HG02884 (cell line): ENCODE measurements around the gene TAF15.

Source experiments
- ATAC-seq: cut with Tn5 transposase; IDR thresholded peaks from one replicate; pipeline ENCODE4 v1.9.1; 2021; ENCODE audit warnings: mild to moderate bottlenecking, moderate library complexity; ENCODE audit not compliant: unreplicated experiment

TAF15 gene

DNA sequence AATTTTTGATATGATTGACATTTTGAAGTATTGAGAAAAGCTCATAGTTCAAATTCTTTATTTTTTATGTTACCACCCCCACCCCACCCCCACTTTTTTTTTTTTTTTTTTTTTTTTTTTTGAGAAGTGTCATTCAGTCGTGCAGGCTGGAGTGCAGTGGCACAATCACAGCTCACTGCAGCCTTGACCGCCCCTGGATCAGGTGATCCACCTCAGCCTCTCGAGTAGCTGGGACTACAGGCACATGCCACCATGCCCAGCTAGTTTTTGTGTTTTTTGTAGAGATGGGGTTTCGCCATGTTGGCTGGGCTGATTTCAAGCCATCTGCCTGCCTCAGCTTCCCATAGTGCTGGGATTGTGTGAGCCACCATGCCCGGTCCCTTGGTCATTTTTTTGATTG lies 7.4 kb downstream of the TAF15 start:
- ATAC-seq: no peak

DNA sequence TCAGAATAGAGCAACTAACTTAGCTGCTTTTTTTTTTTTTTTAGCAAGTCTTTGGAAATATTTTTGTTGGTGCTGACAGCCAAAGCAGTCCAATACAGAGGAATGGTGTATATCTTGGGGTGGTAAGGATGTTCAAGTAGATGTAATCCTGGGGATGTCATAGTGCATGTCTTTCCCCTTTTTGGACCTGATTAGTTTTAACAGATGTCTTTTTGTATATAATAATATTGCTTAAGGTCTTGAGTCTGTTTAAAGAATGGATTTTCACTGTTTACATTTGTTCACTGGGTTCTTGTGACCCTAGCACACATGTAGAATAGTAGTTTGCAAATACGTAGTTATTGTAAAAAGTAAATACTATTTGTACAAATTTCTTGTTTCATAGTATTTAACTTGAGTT lies 7.9 kb downstream of the TAF15 start:
- no peak for ATAC-seq

DNA sequence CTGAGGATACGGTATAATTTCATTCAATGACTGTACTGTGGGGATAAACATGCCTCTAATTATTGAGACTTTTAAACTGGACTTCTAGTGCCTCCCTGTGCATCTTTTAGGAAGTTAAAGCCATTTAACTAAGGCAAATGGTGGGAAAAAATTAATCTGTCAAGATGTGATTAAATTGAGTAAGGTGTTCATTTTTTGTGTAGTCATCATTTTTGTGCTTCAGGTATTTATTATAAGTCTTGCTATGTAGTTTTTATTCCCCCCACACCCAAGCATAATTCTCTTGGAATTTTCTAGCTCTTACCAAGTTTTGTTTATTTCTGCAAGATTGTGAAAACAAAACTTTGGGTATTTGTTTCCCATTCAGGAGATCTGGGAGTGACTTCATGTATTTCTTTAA lies 10.2 kb downstream of the TAF15 start:
- no peak for ATAC-seq

DNA sequence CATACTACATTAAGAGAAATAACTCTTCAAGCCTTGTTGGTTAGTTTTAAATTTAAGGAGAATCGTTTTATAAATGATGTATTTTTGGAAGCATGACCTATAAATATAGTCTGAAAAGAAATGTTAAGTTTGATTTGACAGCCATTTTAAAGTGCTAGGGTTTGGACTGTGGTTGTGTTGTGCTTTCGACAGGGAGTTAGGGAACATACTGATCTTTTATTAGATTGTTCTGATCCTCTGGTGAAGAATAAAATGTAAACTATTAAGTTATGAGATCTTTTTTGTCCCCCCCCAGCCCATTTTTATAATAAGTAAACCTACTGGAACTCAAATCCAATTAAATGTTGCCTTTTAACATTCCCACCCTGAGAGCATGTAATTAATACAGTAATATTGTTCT lies 12.0 kb downstream of the TAF15 start:
- ATAC-seq: no peak

DNA sequence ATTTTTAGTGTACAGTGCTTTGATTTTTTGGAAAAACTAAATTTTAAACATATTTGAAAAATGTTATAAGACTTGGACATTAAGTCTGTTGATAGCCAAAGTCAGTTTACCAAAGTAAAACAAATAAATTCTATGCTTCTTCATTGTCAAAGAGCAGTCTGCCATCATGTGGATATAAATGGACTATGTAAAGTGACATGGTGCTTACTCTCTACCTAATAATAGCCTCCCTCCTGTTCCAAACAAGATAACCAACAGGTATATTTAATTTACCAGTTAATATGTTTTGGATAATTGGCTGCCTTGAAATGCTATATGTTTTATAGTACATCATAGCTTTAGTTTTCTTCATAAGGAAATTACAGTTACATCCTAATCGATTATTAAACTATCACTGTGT lies 15.9 kb downstream of the TAF15 start:
- ATAC-seq: no peak

DNA sequence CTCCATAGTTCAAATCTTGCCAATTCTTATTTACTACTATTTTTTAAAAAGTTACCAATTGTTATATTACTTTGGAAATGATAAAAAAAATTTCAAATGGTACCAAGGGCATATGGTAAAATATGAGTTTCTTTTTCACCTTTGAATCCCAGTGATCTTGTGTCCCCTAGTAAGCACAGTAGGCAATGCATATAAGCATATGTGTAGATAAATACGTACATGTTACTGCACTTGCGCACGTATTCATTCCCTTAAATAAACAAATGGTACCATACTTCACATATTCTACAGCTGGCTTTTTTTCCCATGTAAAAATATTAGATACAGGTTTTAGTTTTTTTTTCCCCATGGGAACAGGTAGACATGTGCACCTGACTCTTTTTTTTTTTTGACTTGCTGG lies 31.8 kb downstream of the TAF15 start:
- no peak for ATAC-seq

DNA sequence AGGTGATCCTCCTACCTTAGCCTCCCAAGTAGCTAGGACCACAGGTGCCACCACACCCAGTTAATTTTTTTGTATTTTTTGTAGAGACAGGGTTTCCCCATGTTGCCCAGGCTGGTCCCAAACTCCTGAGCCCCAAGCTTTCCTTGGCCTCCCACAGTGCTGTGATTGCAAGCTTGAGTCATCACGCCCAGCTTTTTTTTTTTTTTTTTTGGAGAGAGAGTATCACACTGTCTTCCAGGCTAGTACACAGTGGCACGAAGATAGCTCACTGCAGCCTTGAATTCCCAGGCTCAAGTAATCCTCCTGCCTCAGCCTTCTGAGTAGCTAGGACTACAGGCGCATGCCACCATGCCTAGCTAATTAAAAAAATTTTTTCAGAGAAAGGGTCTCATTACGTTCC lies 32.2 kb downstream of the TAF15 start:
- no peak for ATAC-seq

DNA sequence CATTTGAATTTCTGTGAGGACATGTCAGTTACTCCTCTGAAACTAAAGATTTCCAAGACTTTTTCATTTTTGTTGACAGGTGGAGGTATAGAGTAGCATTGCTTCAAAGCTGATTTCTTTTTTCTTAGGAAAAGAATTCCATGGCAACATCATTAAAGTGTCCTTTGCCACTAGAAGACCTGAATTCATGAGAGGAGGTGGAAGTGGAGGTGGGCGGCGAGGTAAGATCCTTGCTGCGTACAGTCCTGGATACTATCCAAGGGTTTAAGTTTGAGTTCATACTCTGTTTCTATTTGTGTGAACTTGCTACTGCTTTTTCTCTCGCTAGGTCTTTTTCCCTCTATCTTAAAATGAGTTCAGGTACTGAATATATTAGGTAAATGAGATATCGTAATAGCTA lies 33.0 kb downstream of the TAF15 start:
- ATAC-seq: no peak

DNA sequence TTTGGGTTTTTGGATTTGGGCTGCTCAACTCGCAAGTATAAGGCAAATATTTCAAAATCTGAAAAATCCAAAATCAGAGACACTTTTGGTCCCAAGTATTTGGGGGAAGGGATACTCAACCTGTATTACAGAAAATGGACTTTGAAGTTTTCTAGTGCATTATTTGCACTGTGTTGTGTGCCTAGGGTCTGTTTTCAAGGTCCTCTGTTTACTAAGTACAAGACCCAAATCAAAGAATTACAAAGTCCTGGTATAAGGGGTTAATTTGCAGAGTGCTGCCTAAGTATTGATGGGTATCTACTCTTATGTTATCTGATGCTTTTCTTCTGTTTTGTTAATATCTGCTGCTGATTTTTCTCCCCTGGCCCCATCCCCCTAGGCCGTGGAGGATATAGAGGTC lies 34.4 kb downstream of the TAF15 start:
- no peak for ATAC-seq

DNA sequence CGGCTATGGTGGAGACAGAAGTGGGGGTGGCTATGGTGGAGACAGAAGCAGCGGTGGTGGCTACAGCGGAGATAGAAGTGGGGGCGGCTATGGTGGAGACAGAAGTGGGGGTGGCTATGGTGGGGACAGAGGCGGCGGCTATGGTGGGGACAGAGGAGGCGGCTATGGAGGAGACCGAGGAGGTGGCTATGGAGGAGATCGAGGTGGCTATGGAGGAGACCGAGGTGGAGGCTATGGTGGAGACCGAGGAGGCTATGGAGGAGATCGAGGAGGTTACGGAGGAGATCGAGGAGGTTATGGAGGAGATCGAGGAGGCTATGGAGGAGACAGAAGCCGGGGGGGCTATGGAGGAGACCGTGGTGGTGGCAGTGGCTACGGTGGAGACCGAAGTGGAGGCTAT lies 35.3 kb downstream of the TAF15 start:
- no peak for ATAC-seq

DNA sequence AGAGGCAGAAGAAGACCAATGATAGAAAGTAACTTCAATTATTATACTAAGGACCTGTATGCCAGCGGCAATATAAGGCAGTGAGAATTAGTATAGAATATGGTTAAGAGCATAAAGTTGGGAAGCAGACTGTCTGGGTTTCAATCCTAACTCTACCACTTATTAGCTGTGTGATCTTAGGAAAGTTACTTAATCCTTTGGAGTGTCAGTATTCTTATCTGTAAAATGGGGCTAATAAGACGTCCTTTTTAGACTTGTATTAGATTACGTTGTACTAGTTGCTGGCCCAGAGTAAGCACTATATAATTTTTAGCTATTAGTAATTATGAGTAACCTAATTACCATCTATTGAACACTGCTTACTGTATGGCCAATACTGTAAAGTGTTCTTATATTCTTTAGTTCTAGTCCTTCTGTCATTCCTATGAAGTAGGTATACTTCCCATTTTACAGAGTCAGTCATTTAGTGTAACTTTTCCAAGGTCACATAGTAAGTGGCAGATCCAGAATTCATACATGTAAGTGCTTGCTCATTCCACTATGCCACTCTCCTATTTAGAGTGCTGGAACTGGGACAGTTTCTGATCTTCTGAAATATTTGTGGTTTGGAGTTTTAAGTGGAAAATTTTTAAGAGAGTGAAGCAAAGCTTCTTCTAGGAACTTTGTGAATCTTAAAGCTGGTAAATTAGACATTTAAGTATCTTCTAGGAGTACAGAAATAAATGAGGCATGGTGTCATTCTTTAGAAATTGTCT lies 36.9 kb downstream of the TAF15 start:
- no peak for ATAC-seq

DNA sequence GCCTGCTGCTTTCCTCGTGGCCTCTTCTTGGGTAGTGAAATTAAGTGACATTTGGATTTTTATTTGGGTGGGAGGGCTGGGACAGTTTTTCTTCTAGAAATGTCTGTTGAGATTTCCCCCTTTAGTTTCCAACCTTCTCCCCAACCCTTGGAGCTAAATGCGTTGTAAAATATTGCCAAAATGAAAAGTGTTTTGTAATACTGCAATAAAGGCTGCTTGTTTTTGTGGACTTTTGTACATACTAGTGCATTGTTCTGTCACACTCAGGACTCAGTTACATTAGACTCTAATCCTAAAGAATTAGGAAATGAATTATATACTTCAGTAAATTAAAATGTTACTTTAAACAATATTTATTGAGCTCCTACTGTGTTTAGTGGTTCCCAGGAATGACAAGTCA lies 37.7 kb downstream of the TAF15 start:
- no peak for ATAC-seq

DNA sequence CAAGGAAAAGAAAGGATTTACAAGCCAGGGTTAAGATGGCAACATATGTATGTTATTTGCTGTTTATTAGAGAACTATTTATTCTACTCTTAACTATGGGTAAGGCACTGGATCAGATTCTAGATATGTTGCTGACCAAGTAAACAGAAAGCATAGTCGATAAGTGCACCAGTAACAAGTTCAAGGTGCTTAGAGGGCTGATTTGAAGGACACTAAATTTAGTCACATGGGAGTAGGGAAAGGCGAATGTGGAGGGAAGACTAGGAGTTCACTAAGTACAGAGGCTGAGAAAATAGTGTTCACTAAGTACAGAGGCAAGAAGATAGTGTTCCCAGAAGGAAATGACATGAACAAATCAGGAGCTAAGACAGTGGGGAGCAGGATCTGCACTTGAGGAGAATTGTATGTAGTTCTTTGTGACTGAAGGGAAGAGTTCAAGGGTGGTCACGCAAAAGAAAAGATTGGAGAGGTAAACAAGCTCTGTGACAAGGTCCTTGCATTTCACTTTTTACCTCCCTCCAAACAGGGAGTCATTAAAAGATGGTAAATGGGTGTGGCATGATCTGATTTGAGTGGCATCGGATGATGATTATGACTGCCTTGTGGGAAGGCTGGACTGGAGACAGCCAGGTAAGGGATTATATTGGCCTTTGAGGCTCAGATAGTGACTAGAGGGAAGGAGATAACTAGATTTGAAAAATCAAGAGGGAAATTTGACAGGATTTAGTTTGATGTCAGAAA lies 38.5 kb downstream of the TAF15 start:
- no peak for ATAC-seq

DNA sequence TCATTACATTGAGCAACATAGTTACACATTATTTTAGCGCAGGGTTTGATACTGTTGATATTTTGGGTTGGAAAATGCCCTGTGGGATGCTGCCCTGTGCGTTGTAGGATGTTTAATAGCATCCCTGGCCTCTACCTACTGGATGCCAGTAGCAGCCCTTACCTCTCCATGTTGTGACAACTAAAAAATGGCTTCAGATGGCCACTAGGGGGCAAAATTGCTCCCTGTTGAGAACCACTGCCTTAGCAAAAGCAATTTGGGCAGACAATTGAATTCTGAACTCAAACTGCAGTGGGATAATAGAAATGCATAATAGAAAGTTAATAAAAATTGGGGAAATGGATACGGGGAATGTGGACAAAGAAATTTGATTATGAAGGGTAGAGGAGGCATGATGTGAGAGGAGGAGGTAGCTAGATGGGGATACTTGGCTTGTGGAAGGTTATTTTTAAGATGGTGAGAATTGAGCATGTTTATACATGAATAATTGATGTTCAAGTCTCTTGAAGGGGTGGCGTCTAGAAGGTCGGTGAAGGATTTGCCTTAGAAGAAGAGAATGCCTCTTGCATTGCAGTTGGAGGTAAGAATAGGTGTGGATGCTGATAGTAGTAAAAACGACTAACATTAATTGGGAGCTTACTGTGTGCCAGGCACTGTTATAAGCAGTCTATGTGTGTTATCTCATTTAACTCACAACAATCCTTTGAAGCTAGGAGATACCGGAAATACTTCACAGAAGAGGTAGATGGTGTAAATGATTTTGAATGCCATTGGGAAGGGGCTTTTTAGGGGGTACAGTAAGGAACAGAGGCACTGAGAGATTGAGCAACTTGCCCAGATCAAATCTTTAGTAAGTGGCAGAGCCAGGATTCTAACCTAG lies 40.4 kb downstream of the TAF15 start:
- ATAC-seq: no peak

DNA sequence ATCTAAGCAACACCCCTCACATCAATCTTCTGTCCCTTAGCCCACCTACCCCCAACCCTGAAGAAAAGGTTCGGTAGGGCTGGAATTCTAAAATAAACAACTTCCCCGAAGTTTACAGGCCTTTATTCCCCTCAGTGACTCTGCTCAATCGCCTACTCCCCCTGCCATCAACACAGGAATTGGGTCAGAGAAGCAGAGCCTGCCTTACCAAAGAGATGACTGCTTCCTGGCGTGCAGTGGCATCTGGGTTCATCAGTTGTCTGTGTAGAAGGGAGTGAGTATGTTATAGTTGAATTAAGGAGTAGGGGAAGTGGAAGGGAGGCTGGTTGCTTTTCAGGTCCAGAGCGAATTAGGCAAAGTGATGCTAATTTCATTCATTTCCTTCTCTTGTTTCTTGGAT lies 46.7 kb downstream of the TAF15 start:
- ATAC-seq: no peak

DNA sequence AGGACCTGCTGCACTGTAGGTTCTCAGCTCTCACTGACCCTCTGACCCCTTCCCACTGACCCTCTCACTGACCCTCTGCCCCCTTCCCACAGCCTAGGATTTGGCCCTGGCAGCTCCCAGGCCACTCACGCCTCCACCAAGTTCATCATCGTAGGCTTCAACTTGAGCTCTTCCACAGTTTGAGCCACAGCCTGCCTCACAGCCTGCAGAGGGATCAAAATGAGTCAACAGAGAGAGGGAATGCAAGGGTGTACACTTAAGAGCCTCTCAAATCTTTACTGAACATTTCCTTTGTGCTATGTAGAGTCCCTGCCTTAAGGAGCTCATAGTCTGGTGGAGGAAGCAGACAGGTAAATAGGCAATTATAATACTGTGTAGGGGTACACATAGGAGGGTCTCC lies 47.3 kb downstream of the TAF15 start:
- ATAC-seq: no peak

DNA sequence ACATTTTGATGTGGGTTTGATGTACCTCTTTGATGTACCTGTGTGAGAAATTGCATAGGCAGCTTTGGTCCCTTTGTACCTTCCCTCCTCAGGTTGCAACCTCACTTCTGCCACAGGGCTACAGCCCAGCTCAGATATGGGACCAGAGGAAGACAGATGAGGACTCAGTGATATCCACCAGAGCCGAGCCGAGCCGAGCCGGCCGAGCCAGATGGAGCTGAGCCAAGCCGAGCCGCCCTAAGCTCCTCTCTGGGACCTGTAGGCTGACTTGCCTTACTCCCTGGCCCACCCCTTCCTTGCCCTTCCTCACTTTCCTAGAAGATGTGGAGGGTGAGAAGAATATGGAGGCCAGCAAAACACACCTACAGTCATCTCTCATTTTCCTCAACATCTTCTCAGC lies 55.6 kb downstream of the TAF15 start:
- no peak for ATAC-seq

DNA sequence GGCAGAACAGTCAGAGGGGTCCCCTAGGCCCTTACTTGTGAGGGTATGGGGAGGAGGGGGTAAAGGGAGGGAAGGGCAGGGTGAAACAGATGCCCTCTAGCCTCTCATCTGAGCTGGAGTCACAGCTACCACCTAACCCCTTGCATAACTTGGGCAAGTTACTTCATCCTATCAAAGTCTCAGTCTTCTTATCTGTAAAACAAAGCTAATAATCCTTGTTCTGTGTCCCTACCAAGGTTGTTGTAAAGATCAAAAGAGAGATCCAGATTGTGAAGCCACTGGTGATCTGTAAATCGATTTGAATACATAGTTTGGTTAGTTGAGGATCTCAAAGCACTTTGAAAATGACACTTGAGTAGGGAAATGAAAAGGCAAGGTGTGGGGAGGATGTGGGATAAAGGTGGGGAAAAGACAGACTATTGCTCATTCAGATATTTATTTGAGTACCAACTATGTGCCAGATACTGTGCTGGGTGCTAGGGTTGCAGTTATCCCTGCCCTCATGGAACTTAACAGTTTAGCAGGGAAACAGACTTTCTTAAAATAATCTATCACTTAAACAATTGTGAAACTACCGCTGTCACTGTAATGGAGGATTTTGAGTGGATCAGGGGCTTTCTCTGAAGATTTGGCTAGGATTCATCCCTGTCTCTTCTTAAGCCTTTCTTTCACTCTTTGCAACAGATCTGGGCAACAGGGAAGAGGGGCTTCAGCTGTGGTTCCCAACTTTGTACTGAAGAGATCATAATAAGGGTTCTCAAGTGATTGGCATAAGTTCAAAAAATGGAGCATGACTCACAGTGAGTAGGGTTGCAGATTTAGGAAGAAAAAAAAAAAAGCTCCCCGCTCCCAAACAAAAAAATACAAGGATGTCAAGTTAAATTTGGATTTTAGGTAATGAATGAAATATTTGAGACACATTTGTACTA lies 56.4 kb downstream of the TAF15 start:
- ATAC-seq: no peak

DNA sequence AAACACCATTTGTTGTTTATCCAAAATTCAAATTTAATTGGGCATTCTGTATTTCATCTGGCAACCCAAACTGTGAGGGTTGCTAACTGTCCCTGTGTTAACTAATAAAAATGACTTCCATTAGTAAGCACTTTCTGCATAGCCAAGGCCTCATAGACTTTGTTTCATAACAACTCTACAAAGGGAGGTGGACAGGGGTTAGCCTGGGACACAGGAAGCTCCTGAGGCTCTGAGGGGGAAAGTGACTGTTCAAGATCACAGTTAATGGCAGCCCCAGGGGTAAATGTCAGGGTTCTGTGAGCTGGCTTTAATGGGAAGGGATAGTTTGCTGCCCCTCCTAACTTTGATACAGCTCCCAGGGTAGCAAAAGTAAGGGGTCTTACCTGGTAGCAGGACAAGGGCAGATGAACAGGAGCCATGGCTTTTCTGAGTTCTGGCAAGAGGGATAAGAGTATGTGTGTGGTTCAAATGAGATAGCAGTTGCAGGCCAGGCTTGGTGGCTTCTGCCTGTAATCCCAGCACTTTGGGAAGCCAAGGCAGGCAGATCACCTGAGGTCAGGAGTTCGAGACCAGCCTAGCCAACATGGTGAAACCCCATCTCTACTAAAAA lies 57.2 kb downstream of the TAF15 start:
- no peak for ATAC-seq

DNA sequence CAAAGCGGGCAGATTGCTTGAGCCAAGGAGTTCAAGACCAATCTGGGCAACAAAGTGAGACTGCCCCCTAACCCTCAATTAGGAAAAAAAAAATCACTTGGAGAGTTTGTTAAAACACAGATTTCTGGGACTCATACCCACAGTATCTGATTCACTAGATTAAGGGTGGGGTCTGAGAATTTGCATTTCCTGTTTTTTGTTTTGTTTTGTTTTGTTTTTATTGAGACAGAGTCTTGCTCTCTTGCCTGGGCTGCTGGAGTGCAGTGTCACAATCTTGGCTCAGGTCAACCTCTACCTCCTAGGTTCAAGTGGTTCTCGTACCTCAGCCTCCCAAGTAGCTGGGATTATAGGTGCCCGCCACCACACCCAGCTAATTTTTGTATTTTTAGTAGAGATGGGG lies 58.3 kb downstream of the TAF15 start:
- no peak for ATAC-seq
